HG02759 (cell line): ENCODE data around the gene CD320.

Experiments used
- ATAC-seq: cut with Tn5 transposase; IDR thresholded peaks from one replicate; pipeline ENCODE4 v1.9.1; 2021; ENCODE audit warnings: mild to moderate bottlenecking, moderate library complexity; ENCODE audit not compliant: unreplicated experiment

Gene CD320

GRCh38 chr19:8255426-8256125 is 52.6 kb downstream of the CD320 start:
- ATAC-seq = no peak

- ATAC-seq = no peak
Measured at GRCh38 chr19:8254286-8255001, 53.7 kb downstream of the CD320 start.

GRCh38 chr19:8253678-8254077 is 54.5 kb downstream of the CD320 start:
- ATAC-seq = no peak

GRCh38 chr19:8252922-8253589 is 55.1 kb downstream of the CD320 start:
- ATAC-seq = no peak
